OCI-LY1 (cell line): ENCODE measurements around the gene TRNAU1AP.

Source experiments
- CTCF ChIP-seq: fragments of 200-600 bp; sonication (generic), shearing (Covaris generic); IDR thresholded peaks from 2 replicates; pipeline ENCODE4 v1.5.1; 2017; ENCODE audit warnings: mild to moderate bottlenecking, antibody characterized with exemption, low read length, moderate library complexity, mixed read lengths
- EZH2 ChIP-seq: fragments of 200-600 bp; sonication (generic), shearing (Covaris generic); IDR thresholded peaks from 2 replicates; pipeline ENCODE4 v1.8.0; 2017; ENCODE audit warnings: borderline replicate concordance, mixed run types, mild to moderate bottlenecking, antibody characterized with exemption, low read length, moderate library complexity, mixed read lengths

GRCh38 chr1:28565726-28566125 lies 12.8 kb downstream of the TRNAU1AP start:
- no peak for TF ChIP-seq CTCF
- TF ChIP-seq EZH2: no peak
